Heart left ventricle (tissue), 13 donors: ENCODE measurements around the gene ZNF341.

Experiments
- CTCF ChIP-seq, 12 donors: fragments of 200-600 bp; sonication (generic) in 4 of 12; IDR thresholded peaks; one replicate each; pipeline versions ENCODE4 v1.5.0 to v1.8.0; 2018 to 2022; ENCODE audit warnings: antibody characterized with exemption in 12 of 12, mild to moderate bottlenecking in 5 of 12
- POLR2A ChIP-seq, 2 donors: fragments of 450-650 bp; IDR thresholded peaks; one replicate each; pipeline ENCODE4 v1.6.1; 2017; ENCODE audit warnings: antibody characterized with exemption in 2 of 2, mild to moderate bottlenecking in 2 of 2, moderate library complexity in 2 of 2
- donor health status: ischemic (EF 13 %, LVEDD 7.1; RV severe dilation, severe dysfunction).
- donor health status: DM: no; HTN: yes; CAD: no.
- donor health status: DM: no; HTN: no; CAD: no.
- donor health status: ischemic (EF 25% LVEDD 6.9; RV normal size, moderate dysfunction).
- donor health status: ischemic (EF 25% LVEDD 5.7; RV mildly dilated, moderate dysfunction).
- donor health status: ischemic (EF 35%, LVEDD 5.7; RV mildly dilated, moderate dysfunction).
- donor health status: nonischemic (EF 11% LVEDD 7.7; RV severe dilation, severe dysfunction).
- donor health status: DM: yes; HTN: yes; CAD: no.
- donor health status: PGD.
- donor health status: ischemic (EF 29% LVEDD 5.4; RV normal size, mild dysfunction).
- donor health status: nonischemic (EF 23%, LVEDD 6.1; RV moderate dilation, normal function).

GRCh38 chr20:33814238-33814712 lies 82.5 kb downstream of the ZNF341 start:
- TF ChIP-seq POLR2A (IDR thresholded peaks at IDR 0.05) = no peak
- no peak for TF ChIP-seq CTCF (IDR thresholded peaks at IDR 0.05)
